GM18951 (cell line): ENCODE results near the gene C6orf47.

Experiments
- POLR2A ChIP-seq: IDR thresholded peaks from 4 replicates; pipeline ENCODE4 v1.6.1; 2011; ENCODE audit warnings: mild to moderate bottlenecking; ENCODE audit not compliant: insufficient read length, insufficient read depth; ENCODE audit errors: extremely low read depth
- in situ Hi-C: fragments of 300-500 bp; cut with MboI; formaldehyde crosslinking; loops from one replicate; pipeline ENCODE4 v1.12.0; 2022; ENCODE audit warnings: low sequenced_read_pairs, mixed read lengths, inconsistent platforms; ENCODE audit not compliant: unreplicated experiment

C6orf47 gene

GRCh38 chr6:31659649-31660380 lies 763 bp downstream of the C6orf47 start:
- no peak for TF ChIP-seq POLR2A
- in situ Hi-C loops = no loop called here

GRCh38 chr6:31658983-31659648 lies 1.5 kb downstream of the C6orf47 start:
- in situ Hi-C loops = no loop called here
- TF ChIP-seq POLR2A = no peak

- in situ Hi-C loops = no loop called here
- TF ChIP-seq POLR2A = no peak
Measured at GRCh38 chr6:31658158-31658688, 2.4 kb downstream of the C6orf47 start.

GRCh38 chr6:31657406-31658157 lies 3.0 kb downstream of the C6orf47 start:
- in situ Hi-C loops = no loop called here

GRCh38 chr6:31655349-31656237 lies 5.0 kb downstream of the C6orf47 start, which contains the start of gene APOM:
Gene APOM, plus strand, starts transcription at chr6:31655894. Its CDS starts 73 bp downstream, at chr6:31655967.
- in situ Hi-C loops = no loop called here
- no peak for TF ChIP-seq POLR2A

More at GRCh38 chr6:31657406-31658157, 3.0 kb downstream of the C6orf47 start:
- no peak for TF ChIP-seq POLR2A

GRCh38 chr6:31654574-31655348 lies 5.8 kb downstream of the C6orf47 start:
- in situ Hi-C loops = no loop called here
- no peak for TF ChIP-seq POLR2A

- in situ Hi-C loops = no loop called here
- TF ChIP-seq POLR2A = peak; percentile 58
Measured at GRCh38 chr6:31652925-31653724, 7.5 kb downstream of the C6orf47 start.

- in situ Hi-C loops = no loop called here
- no peak for TF ChIP-seq POLR2A
Measured at GRCh38 chr6:31651602-31652191, 8.9 kb downstream of the C6orf47 start.

GRCh38 chr6:31645325-31645724 lies 15.3 kb downstream of the C6orf47 start:
- no peak for TF ChIP-seq POLR2A
- in situ Hi-C loops = no loop called here

- in situ Hi-C loops = no loop called here
- no peak for TF ChIP-seq POLR2A
Measured at GRCh38 chr6:31643818-31644454, 16.6 kb downstream of the C6orf47 start.
